BE2C (cell line): ENCODE measurements around the gene MRPL10.

Experiments used
- DNase-seq: peaks from one replicate; pipeline ENCODE4 v3.0.0-alpha.2; 2020
- H3K27me3 ChIP-seq: fragments of 250-450 bp; sonication (Bioruptor Pico); 2 replicates; pipeline ENCODE4 v1.5.1; 2020; ENCODE audit warnings: mild to moderate bottlenecking
- H3K36me3 ChIP-seq: fragments of 250-450 bp; sonication (Bioruptor Pico); 2 replicates; pipeline ENCODE4 v1.5.1; 2020; ENCODE audit warnings: mild to moderate bottlenecking
- H3K4me1 ChIP-seq: fragments of 250-450 bp; sonication (Bioruptor Pico); 2 replicates; pipeline ENCODE4 v1.5.1; 2020
- H3K4me3 ChIP-seq: 2 replicates; pipeline ENCODE4 v1.5.1; 2011; ENCODE audit warnings: low read depth, low read length
- H3K9me3 ChIP-seq: fragments of 250-450 bp; sonication (Bioruptor Pico); 2 replicates; pipeline ENCODE4 v1.5.1; 2020
- CTCF ChIP-seq: IDR thresholded peaks from 2 replicates; pipeline ENCODE4 v1.5.1; 2012; ENCODE audit warnings: mild to moderate bottlenecking, low read depth, low read length

MRPL10 gene

GRCh38 chr17:47820033-47820789 is 11.1 kb downstream of the MRPL10 start:
- no peak for TF ChIP-seq CTCF
- no peak overlapping the region; the same call in 1 of the 2 replicates for H3K4me3 ChIP-seq
- H3K36me3 ChIP-seq: peaks cover 21% of the 10 kb centered on the region
- no peaks in the 10 kb centered on the region for H3K9me3 ChIP-seq
- peaks cover 8% of the 10 kb centered on the region; the same call in 1 of the 2 replicates for H3K4me1 ChIP-seq
- no peak for DNase-seq
- no peaks in the 10 kb centered on the region for H3K27me3 ChIP-seq

- peaks cover 8% of the 10 kb centered on the region; the same call in 1 of the 2 replicates for H3K4me1 ChIP-seq
- DNase-seq: no peak
- no peaks in the 10 kb centered on the region for H3K27me3 ChIP-seq
- no peak overlapping the region for H3K4me3 ChIP-seq
- no peak for TF ChIP-seq CTCF
- peaks cover 19% of the 10 kb centered on the region for H3K36me3 ChIP-seq
- no peaks in the 10 kb centered on the region for H3K9me3 ChIP-seq
These were observed 11.9 kb downstream of the MRPL10 start for GRCh38 chr17:47819475-47819874.

- no peaks in the 10 kb centered on the region for H3K9me3 ChIP-seq
- H3K4me1 ChIP-seq: peaks cover 8% of the 10 kb centered on the region; the same call in 1 of the 2 replicates
- no peak for TF ChIP-seq CTCF
- DNase-seq: no peak
- H3K4me3 ChIP-seq: no peak overlapping the region
- H3K36me3 ChIP-seq: peaks cover 9% of the 10 kb centered on the region
- H3K27me3 ChIP-seq: no peaks in the 10 kb centered on the region
These were observed 13.2 kb downstream of the MRPL10 start for GRCh38 chr17:47818002-47818695.

- Histone ChIP-seq H3K4me1 (no peaks in the 10 kb centered on the region), H3K4me3 (no peak overlapping the region), H3K36me3 (peaks cover 9% of the 10 kb centered on the region), H3K27me3 (no peaks in the 10 kb centered on the region), H3K9me3 (no peaks in the 10 kb centered on the region)
- TF ChIP-seq CTCF: no peak
- DNase-seq: no peak
These were observed 14.4 kb downstream of the MRPL10 start for GRCh38 chr17:47816947-47817346.

GRCh38 chr17:47816111-47816735 is 15.1 kb downstream of the MRPL10 start:
- Histone ChIP-seq H3K4me1 (no peaks in the 10 kb centered on the region), H3K4me3 (no peak overlapping the region), H3K36me3 (peaks cover 9% of the 10 kb centered on the region), H3K9me3 (no peaks in the 10 kb centered on the region), H3K27me3 (no peaks in the 10 kb centered on the region)
- TF ChIP-seq CTCF: no peak
- DNase-seq: no peak
